Spleen (tissue), 7 donors: ENCODE results near the gene DISP2.

Experiments used
- POLR2A ChIP-seq, 3 donors: fragments of 450-650 bp; IDR thresholded peaks; one replicate each; pipeline ENCODE4 v1.5.1; 2017; ENCODE audit warnings: antibody characterized with exemption in 3 of 3, mild to moderate bottlenecking in 1 of 3
- TF ChIP-seq, protein P1 (sequence below), 11 experiments: fragments of 200-600 bp in 7 of 11; fragments of 450-650 bp in 4 of 11; sonication (generic) in 4 of 11; IDR thresholded peaks in 8 of 11; conservative IDR thresholded peaks in 3 of 11; 1 replicate in 7 of 11; 2 replicates in 4 of 11; pipeline versions ENCODE4 v1.4.0 to v1.8.0; 2016 to 2021; ENCODE audit warnings: antibody characterized with exemption in 11 of 11, inconsistent platforms in 4 of 11, mild to moderate bottlenecking in 1 of 11
- donor health status: DM: no; HTN: no; CAD: no; lungs with moderate emphysema.
- donor health status: DM: no; HTN: no; CAD: no.
- donor health status: DM: no; HTN: no; CAD: no.

DNA sequence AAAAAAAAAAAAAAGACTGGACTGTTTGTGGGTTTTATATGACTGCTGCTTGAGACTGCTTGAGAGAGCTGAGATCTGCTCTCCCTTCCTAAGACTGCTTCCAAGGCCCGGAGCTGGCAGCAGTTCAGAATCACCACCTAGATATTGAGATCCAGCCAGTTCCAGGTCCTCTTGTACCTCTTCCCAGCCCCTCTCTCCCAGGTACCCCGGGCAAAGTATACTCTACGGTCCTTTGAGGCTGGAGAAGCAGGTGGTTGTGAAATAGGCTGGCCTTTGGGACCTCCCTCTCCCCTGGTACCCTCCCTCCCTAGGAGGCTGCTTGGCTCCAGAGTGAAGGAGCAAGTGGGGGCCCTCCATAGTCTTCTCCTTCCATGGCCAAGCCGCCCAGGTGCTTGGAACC is 70.2 kb downstream of the DISP2 start:
- TF ChIP-seq, protein P1, sequence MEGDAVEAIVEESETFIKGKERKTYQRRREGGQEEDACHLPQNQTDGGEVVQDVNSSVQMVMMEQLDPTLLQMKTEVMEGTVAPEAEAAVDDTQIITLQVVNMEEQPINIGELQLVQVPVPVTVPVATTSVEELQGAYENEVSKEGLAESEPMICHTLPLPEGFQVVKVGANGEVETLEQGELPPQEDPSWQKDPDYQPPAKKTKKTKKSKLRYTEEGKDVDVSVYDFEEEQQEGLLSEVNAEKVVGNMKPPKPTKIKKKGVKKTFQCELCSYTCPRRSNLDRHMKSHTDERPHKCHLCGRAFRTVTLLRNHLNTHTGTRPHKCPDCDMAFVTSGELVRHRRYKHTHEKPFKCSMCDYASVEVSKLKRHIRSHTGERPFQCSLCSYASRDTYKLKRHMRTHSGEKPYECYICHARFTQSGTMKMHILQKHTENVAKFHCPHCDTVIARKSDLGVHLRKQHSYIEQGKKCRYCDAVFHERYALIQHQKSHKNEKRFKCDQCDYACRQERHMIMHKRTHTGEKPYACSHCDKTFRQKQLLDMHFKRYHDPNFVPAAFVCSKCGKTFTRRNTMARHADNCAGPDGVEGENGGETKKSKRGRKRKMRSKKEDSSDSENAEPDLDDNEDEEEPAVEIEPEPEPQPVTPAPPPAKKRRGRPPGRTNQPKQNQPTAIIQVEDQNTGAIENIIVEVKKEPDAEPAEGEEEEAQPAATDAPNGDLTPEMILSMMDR (IDR thresholded peaks at IDR 0.05 in 8 of 11, conservative IDR thresholded peaks at IDR 0.05 in 3 of 11): no peak
- TF ChIP-seq POLR2A (IDR thresholded peaks at IDR 0.05): no peak
